Fibroblast of lung (primary cell): ENCODE results near the gene B4GALT2. TPM values are rescaled to one million over a fixed set of nuclear protein-coding genes. Genes with fewer than 3 reads are reported as not detected.
A peak's percentile ranks its signal among the peaks of the same experiment; 100 is the strongest.

Source experiments
- DNase-seq, 2 donors: peaks; one replicate each; pipeline versions ENCODE4 v3.0.0 to v3.0.0-alpha.2; 2010; ENCODE audit warnings: low read depth in 2 of 2
- H2AFZ ChIP-seq: 2 replicates; pipeline ENCODE4 v1.5.1; 2012; ENCODE audit warnings: low read length, control low read depth, inconsistent platforms
- H3K27ac ChIP-seq: 2 replicates; pipeline ENCODE4 v1.5.1; 2011; ENCODE audit warnings: low read length, control low read depth; ENCODE audit not compliant: insufficient read depth
- H3K27me3 ChIP-seq: 2 replicates; pipeline ENCODE4 v1.5.1; 2011; ENCODE audit warnings: mild to moderate bottlenecking, low read length; ENCODE audit not compliant: control insufficient read depth, insufficient read depth
- H3K36me3 ChIP-seq: 2 replicates; pipeline ENCODE4 v1.5.1; 2011; ENCODE audit warnings: low read length; ENCODE audit not compliant: control insufficient read depth, insufficient read depth
- H3K4me1 ChIP-seq: 2 replicates; pipeline ENCODE4 v1.5.1; 2011; ENCODE audit warnings: low read length; ENCODE audit not compliant: control insufficient read depth, insufficient read depth; ENCODE audit errors: extremely low read depth
- H3K4me2 ChIP-seq: 2 replicates; pipeline ENCODE4 v1.5.1; 2011; ENCODE audit warnings: low read length, control low read depth; ENCODE audit not compliant: insufficient read depth; ENCODE audit errors: extremely low read depth
- H3K4me3 ChIP-seq, 4 experiments: fragments of 200-600 bp in 1 of 4; sonication (generic) in 1 of 4; replicated peaks in 1 of 4; 2 replicates each; pipeline ENCODE4 v1.5.1; 2011 to 2016; ENCODE audit warnings: low read length in 4 of 4, low read depth in 3 of 4, mild to moderate bottlenecking in 3 of 4, control low read depth in 2 of 4, inconsistent platforms in 1 of 4, mixed read lengths in 1 of 4; ENCODE audit not compliant: insufficient read depth in 1 of 4; ENCODE audit errors: control extremely low read depth in 1 of 4
- H3K79me2 ChIP-seq: 2 replicates; pipeline ENCODE4 v1.5.1; 2012; ENCODE audit warnings: mild to moderate bottlenecking, low read length, inconsistent platforms; ENCODE audit not compliant: control insufficient read depth, insufficient read depth
- H3K9ac ChIP-seq: 2 replicates; pipeline ENCODE4 v1.5.1; 2011; ENCODE audit warnings: mild to moderate bottlenecking, low read length, control low read depth; ENCODE audit not compliant: insufficient read depth
- H3K9me3 ChIP-seq: 2 replicates; pipeline ENCODE4 v1.5.1; 2012; ENCODE audit warnings: low read depth, low read length; ENCODE audit not compliant: control insufficient read depth, insufficient read depth
- H4K20me1 ChIP-seq: 2 replicates; pipeline ENCODE4 v1.5.1; 2011; ENCODE audit warnings: low read length; ENCODE audit not compliant: control insufficient read depth, insufficient read depth; ENCODE audit errors: extremely low read depth
- CTCF ChIP-seq, 2 donors: IDR thresholded peaks in 1 of 2; conservative IDR thresholded peaks in 1 of 2; 1 replicate in 1 of 2; 2 replicates in 1 of 2; pipeline ENCODE4 v1.5.1; 2011 to 2012; ENCODE audit warnings: low read length in 2 of 2, control low read depth in 1 of 2, inconsistent platforms in 1 of 2, low read depth in 1 of 2, mild to moderate bottlenecking in 1 of 2
- EZH2 ChIP-seq: IDR thresholded peaks from 2 replicates; pipeline ENCODE4 v1.5.1; 2012; ENCODE audit warnings: low read length, control low read depth, mild to moderate bottlenecking; ENCODE audit errors: missing control alignments
- polyA plus RNA-seq, 2 donors: library from polyadenylated mRNA; depleted of rRNA in 1 of 2; stranded (reverse) in 1 of 2; unstranded in 1 of 2; fragments of >200 nt; gene quantifications; 2 replicates each; pipeline ENCODE4 v1.2.1, GENCODE V29; 2011 to 2012; ENCODE audit warnings: missing spikeins in 1 of 2
- total RNA-seq: library from RNA; depleted of rRNA; stranded (reverse); fragments of >200 nt; gene quantifications from 2 replicates; pipeline ENCODE4 v1.2.1, GENCODE V29; 2014

The B4GALT2 gene
- total and polyA plus RNA-seq, 2 donors (not counting 1 experiment from before 2014, with no cell fraction given): 40.6 to 55.0 TPM

GRCh38 chr1:44029911-44030604 is 51.0 kb downstream of the B4GALT2 start:
- H3K9ac ChIP-seq: peak overlapping the region; percentile 74
- H4K20me1 ChIP-seq: no peaks in the 10 kb centered on the region
- H3K4me1 ChIP-seq: peaks cover 5% of the 10 kb centered on the region
- H3K4me2 ChIP-seq: peak overlapping the region; percentile 93
- TF ChIP-seq CTCF (conservative IDR thresholded peaks at IDR 0.05 in 1 of 2, IDR thresholded peaks at IDR 0.05 in 1 of 2; ENCODE audit: low read depth in 1 of 2, low read length in 2 of 2) (no peak), EZH2 (no peak)
- H2AFZ ChIP-seq: peak overlapping the region; percentile 94
- peak overlapping the region; percentile 59 for H3K27ac ChIP-seq
- H3K4me3 ChIP-seq: peak overlapping the region; percentile 51 to 76 (median 72)
- H3K36me3 ChIP-seq: no peaks in the 10 kb centered on the region
- peak; percentile 88 to 91 for DNase-seq
- H3K27me3 ChIP-seq: no peaks in the 10 kb centered on the region
- H3K9me3 ChIP-seq: no peaks in the 10 kb centered on the region
- H3K79me2 ChIP-seq: no peaks in the 10 kb centered on the region

GRCh38 chr1:44030605-44031251 is 51.7 kb downstream of the B4GALT2 start:
- Histone ChIP-seq H3K4me1 (peaks cover 10% of the 10 kb centered on the region), H3K79me2 (no peaks in the 10 kb centered on the region), H3K27ac (peak overlapping the region; percentile 40), H4K20me1 (no peaks in the 10 kb centered on the region), H2AFZ (peak overlapping the region; percentile 43), H3K9me3 (no peaks in the 10 kb centered on the region), H3K4me3 (peak overlapping the region; percentile 51 to 76 (median 72)), H3K36me3 (no peaks in the 10 kb centered on the region), H3K4me2 (peak overlapping the region; percentile 76), H3K9ac (peak overlapping the region; percentile 54), H3K27me3 (no peaks in the 10 kb centered on the region)
- peak; percentile 33 to 45 for DNase-seq
- TF ChIP-seq EZH2: no peak
- TF ChIP-seq CTCF (conservative IDR thresholded peaks at IDR 0.05 in 1 of 2, IDR thresholded peaks at IDR 0.05 in 1 of 2; ENCODE audit: low read depth in 1 of 2, low read length in 2 of 2): peak; percentile 12 to 18
